Activated naive CD8-positive, alpha-beta T cell (primary cell): ENCODE data around the gene ARFGAP2.
A peak's percentile ranks its signal among the peaks of the same experiment; 100 is the strongest.

Source experiments
- H3K27ac Mint-ChIP-seq: one replicate; pipeline ENCODE4 v1.8.0; 2021; ENCODE audit warnings: mixed read lengths
- H3K27me3 Mint-ChIP-seq: one replicate; pipeline ENCODE4 v1.8.0; 2021; ENCODE audit warnings: mixed read lengths
- H3K36me3 Mint-ChIP-seq: one replicate; pipeline ENCODE4 v1.8.0; 2021; ENCODE audit warnings: mixed read lengths
- H3K4me1 Mint-ChIP-seq: one replicate; pipeline ENCODE4 v1.8.0; 2021; ENCODE audit warnings: low read depth, mixed read lengths
- H3K4me3 Mint-ChIP-seq: one replicate; pipeline ENCODE4 v1.8.0; 2021; ENCODE audit warnings: mild to moderate bottlenecking, mixed read lengths
- H3K9me3 Mint-ChIP-seq: one replicate; pipeline ENCODE4 v1.8.0; 2021; ENCODE audit warnings: low read depth, mixed read lengths

The ARFGAP2 gene

DNA sequence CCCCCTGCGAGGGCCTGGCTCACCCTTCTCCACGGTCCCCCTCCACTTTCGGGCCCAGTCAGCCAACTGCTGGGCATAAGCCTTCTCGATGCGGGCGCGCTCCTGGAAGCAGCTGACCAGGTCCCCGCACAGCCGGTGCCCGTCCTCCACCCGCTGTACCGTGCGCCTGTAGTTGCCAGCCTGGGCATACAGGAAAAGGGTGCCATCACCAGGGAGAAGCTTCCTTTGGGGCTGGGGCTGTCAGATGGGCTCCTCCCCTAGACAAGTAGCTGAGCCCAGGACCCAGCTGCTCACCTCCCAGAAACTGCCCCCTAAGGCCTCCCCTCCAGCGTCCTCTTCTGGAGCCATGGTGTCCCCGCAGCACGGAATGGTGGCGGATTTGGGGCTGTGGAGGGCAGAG, 5.7 kb upstream of the ARFGAP2 start:
- no peak overlapping the region for H3K27ac Mint-ChIP-seq
- no peaks in the 10 kb centered on the region for H3K36me3 Mint-ChIP-seq
- peaks cover 3% of the 10 kb centered on the region for H3K27me3 Mint-ChIP-seq
- H3K4me1 Mint-ChIP-seq = peaks cover 14% of the 10 kb centered on the region
- no peak overlapping the region for H3K4me3 Mint-ChIP-seq
- no peaks in the 10 kb centered on the region for H3K9me3 Mint-ChIP-seq

- H3K4me1 Mint-ChIP-seq = peaks cover 11% of the 10 kb centered on the region
Measured at GRCh38 chr11:47181271-47181670, 4.6 kb upstream of the ARFGAP2 start.

DNA sequence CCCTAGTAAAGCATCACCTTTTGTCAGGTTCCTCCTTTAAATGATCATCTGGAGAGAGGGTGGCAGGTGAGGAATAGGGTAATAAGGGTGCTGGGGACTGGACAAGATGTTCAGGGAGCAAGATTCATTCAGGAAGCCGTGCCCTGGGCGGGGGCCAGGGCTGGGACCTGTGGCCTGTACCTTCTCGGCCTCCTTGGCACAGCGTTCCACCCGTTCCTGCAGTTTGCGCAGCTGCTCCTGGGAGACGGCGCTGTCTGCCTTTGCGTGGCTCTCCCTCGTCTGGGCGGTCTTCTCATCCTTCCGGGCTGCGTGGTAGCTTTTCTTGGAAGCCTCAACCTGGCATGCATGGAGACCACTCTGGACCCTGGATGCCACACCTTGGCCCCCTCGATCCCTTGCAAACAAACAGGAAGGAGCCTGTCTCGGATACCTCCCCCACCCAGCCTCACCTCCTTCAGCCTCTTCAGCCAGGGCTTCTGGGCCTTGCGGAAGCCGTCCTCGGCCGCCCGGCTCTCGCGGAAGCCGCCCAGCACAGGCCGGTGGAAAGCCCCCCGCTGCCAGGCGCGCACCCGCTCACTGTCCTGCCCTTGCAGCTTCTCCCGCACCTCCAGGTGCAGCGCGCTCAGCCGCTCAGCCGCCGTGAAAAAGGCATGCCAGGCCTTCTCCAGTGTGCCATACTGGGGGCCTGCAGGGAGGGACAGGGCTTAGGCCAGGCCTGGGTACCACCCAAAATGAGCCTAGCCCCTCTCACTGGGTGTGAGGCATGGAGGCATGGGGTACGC, 3.5 kb upstream of the ARFGAP2 start:
- no peak overlapping the region for H3K4me3 Mint-ChIP-seq
- H3K27ac Mint-ChIP-seq = no peak overlapping the region
- no peaks in the 10 kb centered on the region for H3K9me3 Mint-ChIP-seq
- peaks cover 3% of the 10 kb centered on the region for H3K27me3 Mint-ChIP-seq
- peaks cover 15% of the 10 kb centered on the region for H3K4me1 Mint-ChIP-seq
- no peaks in the 10 kb centered on the region for H3K36me3 Mint-ChIP-seq

More at GRCh38 chr11:47181271-47181670, 4.6 kb upstream of the ARFGAP2 start:
- no peaks in the 10 kb centered on the region for H3K36me3 Mint-ChIP-seq
- H3K27ac Mint-ChIP-seq = no peak overlapping the region
- peaks cover 3% of the 10 kb centered on the region for H3K27me3 Mint-ChIP-seq
- H3K4me3 Mint-ChIP-seq = no peak overlapping the region
- no peaks in the 10 kb centered on the region for H3K9me3 Mint-ChIP-seq

GRCh38 chr11:47179655-47179991, 2.9 kb upstream of the ARFGAP2 start:
- peaks cover 19% of the 10 kb centered on the region for H3K4me1 Mint-ChIP-seq
- no peak overlapping the region for H3K4me3 Mint-ChIP-seq
- H3K36me3 Mint-ChIP-seq = no peaks in the 10 kb centered on the region
- peaks cover 3% of the 10 kb centered on the region for H3K27me3 Mint-ChIP-seq
- no peaks in the 10 kb centered on the region for H3K9me3 Mint-ChIP-seq
- H3K27ac Mint-ChIP-seq = no peak overlapping the region

DNA sequence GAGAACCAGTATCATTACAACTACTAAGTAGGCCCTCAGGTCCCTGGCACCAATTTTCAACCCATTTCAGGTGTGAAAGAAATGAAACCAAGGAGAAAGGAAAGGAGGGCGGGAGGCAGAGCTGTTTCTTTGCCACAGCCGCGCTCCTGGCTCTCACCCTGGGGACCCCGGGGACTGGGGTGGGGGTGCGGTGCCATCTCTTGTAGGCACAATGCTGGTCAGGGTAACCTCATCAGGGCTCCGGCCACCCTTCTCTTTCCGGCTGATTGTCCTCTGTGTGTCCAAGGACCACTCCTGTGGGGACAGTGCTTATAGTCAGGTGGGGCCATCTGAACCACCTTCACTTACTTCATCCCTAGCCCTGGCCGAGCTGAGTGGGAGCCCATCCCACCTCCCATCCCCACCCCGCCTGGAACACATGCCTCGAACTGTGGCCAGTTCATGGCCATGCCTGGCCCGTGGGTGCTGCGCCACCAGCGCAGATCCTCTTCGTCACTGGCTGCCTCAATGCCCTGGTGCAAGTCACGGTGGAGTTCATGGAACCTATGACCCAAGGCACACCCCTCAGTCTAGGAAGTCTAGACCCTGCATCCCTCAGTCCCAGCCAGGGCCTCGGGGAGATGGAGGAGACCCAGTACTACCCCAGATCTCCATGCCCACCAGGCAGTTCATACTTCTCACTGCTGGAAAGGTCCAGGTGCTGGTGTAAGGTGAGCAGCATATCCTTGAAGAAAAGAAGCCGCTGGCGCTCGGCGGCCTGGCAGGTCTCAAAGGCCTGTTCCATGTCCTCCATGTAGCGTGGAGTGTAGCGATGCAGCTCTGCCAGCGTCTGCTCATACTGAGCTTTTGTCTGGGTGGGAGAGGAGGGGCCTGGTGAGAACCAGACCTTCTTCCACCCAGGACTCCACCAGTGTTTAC, 2.3 kb upstream of the ARFGAP2 start:
- H3K27ac Mint-ChIP-seq = no peak overlapping the region

DNA sequence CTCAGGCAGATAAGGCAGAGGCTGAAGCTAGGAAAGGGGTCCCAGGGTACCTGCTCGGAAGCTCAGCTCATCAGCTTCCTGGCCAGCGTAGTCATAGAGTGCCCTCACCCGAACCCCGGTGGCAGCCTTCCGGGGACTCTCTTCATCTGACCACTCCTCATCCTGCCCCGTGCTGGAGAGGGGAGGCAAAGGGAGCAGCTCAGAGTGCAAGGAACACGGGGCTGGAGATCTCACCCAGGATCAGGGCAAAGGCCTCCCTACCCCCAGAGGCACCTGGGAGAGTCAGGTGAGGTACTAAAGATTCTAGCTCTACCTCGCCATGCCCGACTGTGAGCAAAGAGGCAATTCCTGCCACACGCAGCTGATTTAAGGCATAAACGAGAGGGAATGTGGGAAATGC, 1.6 kb upstream of the ARFGAP2 start:
- Mint-ChIP-seq H3K4me3 (no peak overlapping the region), H3K36me3 (no peaks in the 10 kb centered on the region), H3K9me3 (no peaks in the 10 kb centered on the region), H3K4me1 (peaks cover 26% of the 10 kb centered on the region), H3K27me3 (no peaks in the 10 kb centered on the region), H3K27ac (no peak overlapping the region)

More for the DNA sequence above, 2.3 kb upstream of the ARFGAP2 start:
- Mint-ChIP-seq H3K4me3 (no peak overlapping the region), H3K9me3 (no peaks in the 10 kb centered on the region), H3K4me1 (peaks cover 19% of the 10 kb centered on the region), H3K27me3 (peaks cover 1% of the 10 kb centered on the region), H3K36me3 (no peaks in the 10 kb centered on the region)

GRCh38 chr11:47177846-47178245, 1.2 kb upstream of the ARFGAP2 start:
- H3K36me3 Mint-ChIP-seq = no peaks in the 10 kb centered on the region
- peak overlapping the region; percentile 100 for H3K27ac Mint-ChIP-seq
- H3K4me1 Mint-ChIP-seq = peaks cover 29% of the 10 kb centered on the region
- H3K9me3 Mint-ChIP-seq = no peaks in the 10 kb centered on the region
- no peaks in the 10 kb centered on the region for H3K27me3 Mint-ChIP-seq
- H3K4me3 Mint-ChIP-seq = peak overlapping the region; percentile 97

- H3K27me3 Mint-ChIP-seq = no peaks in the 10 kb centered on the region
- peak overlapping the region; percentile 97 for H3K4me3 Mint-ChIP-seq
- H3K9me3 Mint-ChIP-seq = no peaks in the 10 kb centered on the region
- peaks cover 31% of the 10 kb centered on the region for H3K4me1 Mint-ChIP-seq
- peak overlapping the region; percentile 100 for H3K27ac Mint-ChIP-seq
- H3K36me3 Mint-ChIP-seq = no peaks in the 10 kb centered on the region
Measured at GRCh38 chr11:47177229-47177845, 658 bp upstream of the ARFGAP2 start.

DNA sequence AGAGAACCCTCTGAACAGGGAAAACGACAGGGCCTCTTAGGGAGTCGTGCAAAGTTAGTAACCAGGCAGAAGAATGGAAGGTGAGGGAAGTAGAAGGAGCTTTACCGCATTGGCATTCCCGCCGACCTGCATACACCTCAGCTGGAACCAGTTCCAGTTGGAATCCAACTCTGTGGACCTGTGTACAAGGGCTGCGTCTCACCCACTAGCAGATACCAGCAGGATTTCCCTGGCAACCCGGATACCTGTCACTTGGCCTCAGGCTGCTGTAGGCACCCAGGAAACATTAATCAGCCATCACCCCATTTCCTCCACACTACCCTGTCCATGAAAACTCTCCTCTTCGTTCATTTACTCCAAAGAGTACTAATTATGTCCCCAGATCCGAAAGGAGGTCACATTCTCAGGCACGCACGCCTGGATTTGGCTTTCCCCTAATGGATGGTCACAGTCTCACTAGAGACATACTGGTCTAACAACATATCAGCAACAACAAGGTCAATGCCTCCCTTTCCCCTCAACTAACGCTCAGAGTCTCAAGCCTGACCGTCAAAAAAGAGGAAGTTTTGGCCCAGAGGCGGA, 842 bp downstream of the ARFGAP2 start:
- Mint-ChIP-seq H3K36me3 (no peaks in the 10 kb centered on the region), H3K27me3 (no peaks in the 10 kb centered on the region), H3K27ac (peak overlapping the region; percentile 96), H3K4me1 (peaks cover 37% of the 10 kb centered on the region), H3K9me3 (no peaks in the 10 kb centered on the region), H3K4me3 (peak overlapping the region; percentile 95)

DNA sequence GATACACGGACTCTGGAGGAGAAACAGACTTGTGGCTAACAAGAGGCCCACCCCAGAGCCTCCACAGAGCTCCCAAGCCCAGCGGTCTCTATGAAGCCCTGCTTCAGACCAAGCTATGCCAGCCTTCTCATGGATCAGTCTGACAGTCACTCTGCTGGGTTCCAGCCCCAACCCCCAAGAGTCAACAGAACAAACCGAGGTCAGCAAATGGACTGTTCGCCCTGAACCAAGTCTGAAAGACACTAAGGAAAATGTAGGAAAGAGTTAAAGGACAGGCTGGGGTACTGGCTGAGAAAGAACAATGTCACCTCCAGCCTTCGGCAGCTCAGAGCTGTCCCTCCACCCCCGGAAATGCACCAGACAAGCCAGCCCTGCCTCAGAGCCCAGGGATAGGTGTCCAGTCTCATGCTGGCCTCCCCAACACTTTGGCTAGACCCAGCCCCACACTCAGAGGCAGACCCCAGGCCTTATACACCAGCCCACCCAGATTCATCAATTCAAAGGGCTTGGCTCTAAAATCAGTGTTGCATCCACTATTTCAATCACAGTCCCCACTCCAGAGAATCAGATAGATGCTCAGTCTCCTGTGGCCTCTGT, 3.8 kb downstream of the ARFGAP2 start:
- Mint-ChIP-seq H3K4me1 (peaks cover 35% of the 10 kb centered on the region), H3K27me3 (no peaks in the 10 kb centered on the region), H3K4me3 (no peak overlapping the region), H3K9me3 (no peaks in the 10 kb centered on the region), H3K36me3 (no peaks in the 10 kb centered on the region), H3K27ac (peak overlapping the region; percentile 41)

- H3K9me3 Mint-ChIP-seq = no peaks in the 10 kb centered on the region
- H3K4me1 Mint-ChIP-seq = peaks cover 28% of the 10 kb centered on the region
- no peak overlapping the region for H3K27ac Mint-ChIP-seq
Measured at GRCh38 chr11:47171856-47172255, 4.8 kb downstream of the ARFGAP2 start.

DNA sequence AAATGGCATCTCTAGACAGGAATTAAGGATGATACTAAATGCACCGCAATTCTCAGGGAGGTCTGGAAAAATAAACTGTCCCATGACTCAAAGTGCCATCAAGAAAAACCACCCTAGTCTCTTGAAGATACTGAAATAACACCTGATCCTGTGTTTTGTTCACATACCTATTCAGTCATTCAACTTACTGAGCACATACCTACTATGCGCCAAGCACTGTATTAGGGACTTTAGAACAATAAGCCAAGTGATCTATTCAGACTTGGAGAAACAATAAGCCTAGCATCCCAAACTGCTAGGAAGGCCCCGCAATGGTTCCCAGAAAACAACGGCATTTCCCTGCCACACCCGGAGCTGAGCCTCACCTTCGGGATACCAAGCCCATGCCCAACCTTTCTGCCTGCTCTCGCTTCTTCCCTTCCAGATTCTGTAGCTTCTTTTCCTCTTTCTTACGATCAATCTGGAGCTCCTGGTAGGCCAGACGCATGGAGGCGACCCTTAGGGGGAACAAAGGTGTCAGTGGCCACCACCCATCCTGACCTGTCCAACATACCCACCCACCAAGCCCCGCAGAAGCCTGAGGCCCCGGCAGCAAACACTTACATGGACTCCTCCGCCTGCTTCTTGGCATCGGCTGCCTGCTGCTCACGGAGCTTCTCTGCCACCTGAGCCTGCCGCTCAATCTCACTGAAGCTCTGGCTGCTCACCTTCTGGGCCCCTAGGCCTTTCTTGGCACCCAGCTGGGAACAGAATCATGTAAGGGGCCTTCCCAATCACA, 5.4 kb downstream of the ARFGAP2 start:
- H3K27ac Mint-ChIP-seq = peak overlapping the region; percentile 47

More at GRCh38 chr11:47171856-47172255, 4.8 kb downstream of the ARFGAP2 start:
- Mint-ChIP-seq H3K4me3 (no peak overlapping the region), H3K27me3 (no peaks in the 10 kb centered on the region), H3K36me3 (no peaks in the 10 kb centered on the region)

DNA sequence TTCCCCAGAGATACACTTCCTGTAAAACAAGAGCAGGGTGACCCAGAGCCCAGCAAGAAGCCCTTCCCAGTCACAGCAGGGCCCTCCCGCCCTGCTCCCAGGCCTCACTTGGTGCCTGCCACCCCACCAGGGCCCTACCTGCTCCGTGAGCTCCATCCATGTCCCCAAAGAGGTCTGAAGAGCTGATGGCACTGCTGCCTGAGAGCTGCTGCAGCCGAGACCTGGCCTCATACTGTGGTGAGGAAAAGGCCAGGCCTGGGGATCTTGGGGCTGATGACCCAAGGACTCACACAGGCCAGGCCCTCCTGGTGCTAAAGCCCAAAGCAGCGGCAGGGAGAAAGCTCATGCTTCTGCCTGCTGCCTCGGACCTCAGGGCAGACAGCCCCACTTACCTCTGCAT, 10.3 kb downstream of the ARFGAP2 start:
- no peaks in the 10 kb centered on the region for H3K36me3 Mint-ChIP-seq
- peaks cover 8% of the 10 kb centered on the region for H3K4me1 Mint-ChIP-seq
- H3K27ac Mint-ChIP-seq = no peak overlapping the region
- no peaks in the 10 kb centered on the region for H3K27me3 Mint-ChIP-seq
- no peak overlapping the region for H3K4me3 Mint-ChIP-seq
- no peaks in the 10 kb centered on the region for H3K9me3 Mint-ChIP-seq

More for the DNA sequence above, 5.4 kb downstream of the ARFGAP2 start:
- Mint-ChIP-seq H3K4me3 (no peak overlapping the region), H3K27me3 (no peaks in the 10 kb centered on the region), H3K9me3 (no peaks in the 10 kb centered on the region), H3K36me3 (no peaks in the 10 kb centered on the region), H3K4me1 (peaks cover 28% of the 10 kb centered on the region)
